GM12801 (cell line): ENCODE measurements around the gene MPP2.

ENCODE experiments used
- TF ChIP-seq, protein P1 (sequence below): IDR thresholded peaks from one replicate; pipeline ENCODE4 v1.5.1; 2011; ENCODE audit warnings: control low read depth; ENCODE audit not compliant: insufficient read length; ENCODE audit errors: extremely low read depth

Gene MPP2

DNA sequence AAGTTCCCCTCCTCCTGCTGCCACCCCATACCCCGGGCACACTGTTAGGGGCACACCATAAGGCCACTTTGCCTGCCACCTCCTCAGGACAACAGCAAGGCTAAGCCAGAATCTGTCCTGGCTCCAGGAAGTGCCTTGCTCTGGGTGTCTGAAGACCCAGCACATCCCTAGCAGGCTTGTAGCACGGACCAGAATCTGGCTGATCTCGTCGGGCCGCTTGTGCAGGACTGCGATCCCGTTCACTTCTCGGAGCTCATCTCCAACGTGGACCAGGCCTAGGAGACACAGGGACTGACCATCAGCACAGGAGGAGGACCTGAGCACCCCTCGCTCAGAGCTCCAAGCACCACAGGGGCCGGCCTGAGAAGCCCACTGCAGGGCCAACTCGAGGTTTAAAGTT, 81.8 kb downstream of the MPP2 start:
- TF ChIP-seq, protein P1, sequence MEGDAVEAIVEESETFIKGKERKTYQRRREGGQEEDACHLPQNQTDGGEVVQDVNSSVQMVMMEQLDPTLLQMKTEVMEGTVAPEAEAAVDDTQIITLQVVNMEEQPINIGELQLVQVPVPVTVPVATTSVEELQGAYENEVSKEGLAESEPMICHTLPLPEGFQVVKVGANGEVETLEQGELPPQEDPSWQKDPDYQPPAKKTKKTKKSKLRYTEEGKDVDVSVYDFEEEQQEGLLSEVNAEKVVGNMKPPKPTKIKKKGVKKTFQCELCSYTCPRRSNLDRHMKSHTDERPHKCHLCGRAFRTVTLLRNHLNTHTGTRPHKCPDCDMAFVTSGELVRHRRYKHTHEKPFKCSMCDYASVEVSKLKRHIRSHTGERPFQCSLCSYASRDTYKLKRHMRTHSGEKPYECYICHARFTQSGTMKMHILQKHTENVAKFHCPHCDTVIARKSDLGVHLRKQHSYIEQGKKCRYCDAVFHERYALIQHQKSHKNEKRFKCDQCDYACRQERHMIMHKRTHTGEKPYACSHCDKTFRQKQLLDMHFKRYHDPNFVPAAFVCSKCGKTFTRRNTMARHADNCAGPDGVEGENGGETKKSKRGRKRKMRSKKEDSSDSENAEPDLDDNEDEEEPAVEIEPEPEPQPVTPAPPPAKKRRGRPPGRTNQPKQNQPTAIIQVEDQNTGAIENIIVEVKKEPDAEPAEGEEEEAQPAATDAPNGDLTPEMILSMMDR, result no peak
